GM08714 (cell line): ENCODE measurements around the gene CYCS.
"Not testable (repeated sequence)": the region's sequence is repeated elsewhere in the genome, so short reads cannot be mapped to it uniquely, and the experiment has no call there.

Source experiments
- H3K4me3 ChIP-seq: fragments of 200-500 bp; sonication (Bioruptor generic); 2 replicates; pipeline ENCODE4 v1.5.1; 2014; ENCODE audit warnings: mild to moderate bottlenecking, low read length, inconsistent platforms
- ZNF274 ChIP-seq: IDR thresholded peaks from 2 replicates; pipeline ENCODE4 v1.6.1; 2012; ENCODE audit warnings: mild to moderate bottlenecking, low read depth, low read length

The CYCS gene

GRCh38 chr7:25101817-25102216, 23.2 kb downstream of the CYCS start:
- H3K4me3 ChIP-seq = no peak overlapping the region
- TF ChIP-seq ZNF274 = no peak

- no peak overlapping the region for H3K4me3 ChIP-seq
- TF ChIP-seq ZNF274 = no peak
Observed at GRCh38 chr7:25098096-25099046, 26.7 kb downstream of the CYCS start.

DNA sequence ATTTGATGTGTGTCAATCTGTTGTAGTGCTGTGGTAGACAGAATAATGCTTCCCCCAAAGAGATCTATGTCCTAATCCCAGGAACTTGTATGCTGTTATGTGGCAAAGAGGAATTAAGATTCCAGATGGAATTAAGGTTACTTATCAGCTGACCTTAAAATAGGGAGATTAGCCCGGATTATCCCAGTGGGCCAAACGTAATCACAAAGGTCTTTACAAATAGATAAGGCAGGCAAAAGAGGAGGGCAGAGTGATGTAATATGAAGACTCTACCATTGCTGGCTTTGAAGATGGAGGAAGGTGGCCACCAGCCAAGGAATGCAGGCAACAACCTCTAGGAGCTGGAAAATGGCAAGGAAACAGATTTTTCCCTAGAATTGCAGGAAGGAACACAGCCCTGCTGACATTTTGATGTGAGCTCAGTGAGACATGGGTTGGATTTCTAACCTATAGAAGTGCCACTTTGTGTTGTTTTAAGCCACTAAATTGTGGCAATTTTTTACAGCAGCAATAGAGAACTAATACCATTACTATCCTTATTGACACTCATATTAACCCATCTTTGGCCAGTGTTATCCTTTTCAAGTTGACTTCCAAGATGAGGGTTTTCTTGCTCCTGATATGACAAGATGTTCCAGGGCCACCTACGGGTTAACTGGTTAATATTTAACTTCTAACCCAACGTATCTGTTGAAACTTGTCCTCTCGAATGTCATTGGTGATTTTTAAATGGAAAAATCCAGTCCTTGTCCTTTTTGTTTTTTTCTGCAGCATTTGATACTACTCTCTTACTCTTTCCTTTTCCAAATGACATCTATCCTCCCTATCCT, 29.3 kb downstream of the CYCS start:
- TF ChIP-seq ZNF274 = no peak
- H3K4me3 ChIP-seq = no peak overlapping the region

DNA sequence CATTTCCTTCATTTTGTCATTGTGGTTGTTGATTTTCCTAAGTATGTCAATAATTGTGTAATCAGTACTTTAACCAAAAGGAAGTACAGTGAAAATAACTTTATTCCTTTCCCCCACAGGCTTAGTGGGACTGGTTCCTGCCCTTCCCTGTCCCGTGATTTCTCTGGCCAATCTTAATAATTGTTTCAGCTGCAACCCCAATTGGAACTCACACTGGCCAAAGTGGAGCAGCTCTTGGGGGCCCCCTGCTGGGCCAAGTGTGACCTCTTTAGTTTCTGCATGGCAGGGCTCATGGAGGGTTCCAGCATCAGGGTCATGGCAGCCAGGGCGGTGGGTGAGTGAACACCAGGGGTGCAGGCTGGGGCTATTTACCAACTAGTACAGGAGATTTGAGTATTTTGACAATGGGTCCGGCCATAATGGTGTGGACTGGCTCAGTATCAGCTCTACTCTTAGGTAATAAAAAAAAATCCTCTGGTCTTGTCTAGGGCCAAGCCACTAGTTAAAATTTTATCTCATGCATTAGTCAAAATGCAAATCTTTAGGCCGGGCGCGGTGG, 31.7 kb downstream of the CYCS start:
- H3K4me3 ChIP-seq = no peak overlapping the region
- no peak for TF ChIP-seq ZNF274

- H3K4me3 ChIP-seq = no peak overlapping the region
- TF ChIP-seq ZNF274 = no peak
Observed at GRCh38 chr7:25091779-25092178, 33.3 kb downstream of the CYCS start.

- no peak for TF ChIP-seq ZNF274
- no peak overlapping the region for H3K4me3 ChIP-seq
Observed at GRCh38 chr7:25091176-25091575, 33.9 kb downstream of the CYCS start.

GRCh38 chr7:25090374-25090773, 34.7 kb downstream of the CYCS start:
- no peak for TF ChIP-seq ZNF274
- H3K4me3 ChIP-seq = no peak overlapping the region

GRCh38 chr7:25087855-25088254, 37.2 kb downstream of the CYCS start:
- H3K4me3 ChIP-seq = no peak overlapping the region

GRCh38 chr7:25084821-25085220, 40.2 kb downstream of the CYCS start:
- H3K4me3 ChIP-seq = no peak overlapping the region
- no peak for TF ChIP-seq ZNF274

More at GRCh38 chr7:25087855-25088254, 37.2 kb downstream of the CYCS start:
- TF ChIP-seq ZNF274 = no peak

DNA sequence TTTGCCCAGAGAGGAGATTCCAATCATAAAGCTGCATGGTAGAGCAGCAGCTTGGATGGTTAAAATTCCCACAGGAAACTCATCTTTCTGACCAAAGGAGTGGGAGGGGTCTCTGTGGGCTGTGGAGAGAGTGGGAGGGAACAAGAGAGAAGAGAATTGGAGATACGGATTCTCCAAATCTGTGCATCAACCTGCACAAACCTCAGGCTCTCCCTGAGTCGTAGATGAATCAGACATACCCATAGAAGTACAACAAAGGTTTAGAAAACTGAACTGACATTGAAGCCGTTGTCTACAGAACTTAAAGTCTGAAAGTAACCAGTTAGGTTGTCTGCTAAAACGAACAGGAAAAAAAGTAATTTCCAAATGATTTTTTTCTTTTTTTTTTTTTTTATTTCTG, 41.9 kb downstream of the CYCS start:
- H3K4me3 ChIP-seq = no peak overlapping the region
- TF ChIP-seq ZNF274 = no peak

DNA sequence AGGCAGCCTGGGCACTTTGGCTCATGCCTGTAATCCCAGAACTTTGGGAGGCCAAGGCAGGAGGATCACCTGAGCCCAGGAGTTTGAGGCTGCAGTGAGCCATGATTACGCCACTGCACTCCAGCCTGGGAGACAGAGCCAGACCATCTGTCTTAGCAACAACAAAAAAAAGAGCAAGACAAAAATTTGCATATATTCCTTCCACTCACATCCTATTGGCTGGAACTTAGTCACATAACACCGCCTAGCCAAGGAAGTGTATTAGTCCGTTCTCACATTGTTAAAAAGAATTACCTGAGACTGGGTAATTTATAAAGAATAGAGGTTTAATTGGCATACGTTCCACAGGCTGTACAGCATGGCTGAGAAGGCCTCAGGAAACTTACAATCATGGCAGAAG, 43.0 kb downstream of the CYCS start:
- H3K4me3 ChIP-seq = not testable (repeated sequence)

GRCh38 chr7:25077096-25077495, 48.0 kb downstream of the CYCS start:
- no peak overlapping the region for H3K4me3 ChIP-seq
- no peak for TF ChIP-seq ZNF274

- H3K4me3 ChIP-seq = no peak overlapping the region
- TF ChIP-seq ZNF274 = no peak
Observed at GRCh38 chr7:25075459-25075858, 49.6 kb downstream of the CYCS start.

DNA sequence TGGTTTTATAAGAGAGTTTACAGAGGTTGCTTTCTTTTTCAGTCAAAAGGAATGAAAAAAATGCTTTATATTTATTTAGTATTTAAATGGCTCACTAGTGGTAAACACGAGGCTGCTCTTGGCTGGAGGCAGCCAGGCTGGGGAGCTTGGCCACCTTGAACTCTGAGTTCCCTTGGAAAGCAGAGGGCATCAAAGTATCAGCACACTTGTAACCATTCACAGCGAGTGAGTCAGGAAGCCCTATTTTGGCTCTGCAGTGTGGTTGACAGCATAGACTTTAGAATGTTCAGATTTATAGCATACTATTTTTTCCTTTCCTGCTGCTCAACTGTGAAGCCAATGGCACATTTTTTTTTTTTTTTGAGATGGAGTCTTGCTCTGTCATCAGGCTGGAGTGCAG, 51.6 kb downstream of the CYCS start:
- TF ChIP-seq ZNF274 = no peak
- no peak overlapping the region for H3K4me3 ChIP-seq
